GM12878 (cell line): ENCODE measurements around the gene PPP4C. TPM values are rescaled to one million over a fixed set of nuclear protein-coding genes. Genes with fewer than 3 reads are reported as not detected.

ENCODE experiments used
- ATAC-seq: fragments of 200-7000 bp; cut with Tn5 transposase; 3 replicates; pipeline ENCODE4 v1.9.1; 2020; ENCODE audit warnings: mild to moderate bottlenecking, moderate library complexity
- BruUV-seq: library from RNA; stranded (reverse); fragments of 400-500 nt; replicated peaks from 2 replicates; lab custom pipeline; 2021; lab: Mats Ljungman, UMichigan
- CTCF ChIA-PET: fragments of 300-600 bp; sonication (Branson Sonifier 250); formaldehyde crosslinking; extraction: SDS; loops from one replicate; lab custom pipeline; 2021; ENCODE audit warnings: inconsistent platforms; lab: Yijun Ruan, JAX
- POLR2A ChIA-PET: fragments of 350-600 bp; formaldehyde crosslinking; extraction: SDS; loops from one replicate; lab custom pipeline; 2021; ENCODE audit warnings: inconsistent platforms; lab: Charles Lee
- RAD21 ChIA-PET: fragments of 300-600 bp; sonication (Branson Sonifier 250); formaldehyde crosslinking; loops from one replicate; lab custom pipeline; 2023; ENCODE audit warnings: antibody characterized with exemption; ENCODE audit not compliant: unreplicated experiment; lab: Charles Lee
- SMC1A ChIA-PET: fragments of 300-600 bp; sonication (Branson Sonifier 250); formaldehyde crosslinking; loops from one replicate; lab custom pipeline; 2023; ENCODE audit not compliant: unreplicated experiment, uncharacterized antibody; lab: Charles Lee
- DNase-seq: peaks from one replicate; pipeline ENCODE4 v3.0.0-alpha.2; 2011; ENCODE audit warnings: low read depth, low spot score
- FAIRE-seq: peaks from 3 replicates; lab custom pipeline; 2011; peaks lifted over from hg19 to GRCh38; lab: Jason Lieb, UNC
- H2AFZ ChIP-seq: 2 replicates; pipeline ENCODE4 v1.6.0; 2011; ENCODE audit warnings: low read depth, low read length, control low read depth; ENCODE audit not compliant: control insufficient read depth
- H3K27ac ChIP-seq: 2 replicates; pipeline ENCODE4 v1.5.1; 2011; ENCODE audit warnings: control low read depth; ENCODE audit not compliant: control insufficient read depth, insufficient read depth
- H3K27me3 ChIP-seq, 2 experiments: replicated peaks in 1 of 2; 2 replicates each; pipeline versions ENCODE4 v1.6.0 to v1.6.1; 2011; ENCODE audit warnings: low read length in 1 of 2; ENCODE audit not compliant: control insufficient read depth in 2 of 2, insufficient read depth in 2 of 2
- H3K36me3 ChIP-seq, 2 experiments: 2 replicates each; pipeline ENCODE4 v1.5.1; 2011; ENCODE audit warnings: low read length in 1 of 2; ENCODE audit not compliant: control insufficient read depth in 2 of 2, insufficient read depth in 2 of 2
- H3K4me1 ChIP-seq: 2 replicates; pipeline ENCODE4 v1.6.1; 2011; ENCODE audit warnings: mild to moderate bottlenecking, low read length, moderate library complexity, mixed read lengths; ENCODE audit not compliant: control insufficient read depth, insufficient read depth
- H3K4me2 ChIP-seq: 2 replicates; pipeline ENCODE4 v1.6.0; 2011; ENCODE audit warnings: control low read depth; ENCODE audit not compliant: control insufficient read depth, insufficient read depth
- H3K4me3 ChIP-seq: fragments of 200-600 bp; sonication (generic); 2 replicates; pipeline ENCODE4 v1.5.1; 2016
- H3K79me2 ChIP-seq: 2 replicates; pipeline ENCODE4 v1.6.0; 2011; ENCODE audit warnings: low read length; ENCODE audit not compliant: control insufficient read depth, insufficient read depth
- H3K9ac ChIP-seq: 2 replicates; pipeline ENCODE4 v1.8.0; 2011; ENCODE audit warnings: low read length, control low read depth, mixed read lengths; ENCODE audit not compliant: control insufficient read depth, insufficient read depth
- H3K9me3 ChIP-seq: replicated peaks from 3 replicates; pipeline ENCODE4 v1.5.1; 2011; ENCODE audit warnings: mild to moderate bottlenecking, low read length; ENCODE audit not compliant: control insufficient read depth, insufficient read depth
- H4K20me1 ChIP-seq: 2 replicates; pipeline ENCODE4 v1.6.0; 2011; ENCODE audit not compliant: control insufficient read depth, insufficient read depth
- ATF2 ChIP-seq: IDR thresholded peaks from 2 replicates; pipeline ENCODE4 v1.6.1; 2012; ENCODE audit warnings: low read length, inconsistent platforms
- BACH1 ChIP-seq: fragments of 450-650 bp; IDR thresholded peaks from 2 replicates; pipeline ENCODE4 v1.6.1; 2017; ENCODE audit warnings: mild to moderate bottlenecking, borderline replicate concordance
- BHLHE40 ChIP-seq, 2 experiments: fragments of 450-650 bp in 1 of 2; IDR thresholded peaks; 2 replicates each; pipeline ENCODE4 v1.6.1; 2011 to 2017; ENCODE audit warnings: low read depth in 2 of 2, borderline replicate concordance in 1 of 2, improper control_type of control experiment in 1 of 2, low read length in 1 of 2, mild to moderate bottlenecking in 1 of 2
- HCFC1 ChIP-seq: fragments of 150-350 bp; IDR thresholded peaks from 2 replicates; pipeline ENCODE4 v1.6.1; 2014; ENCODE audit warnings: low read length
- REST ChIP-seq: IDR thresholded peaks from 2 replicates; pipeline ENCODE4 v1.6.1; 2012; ENCODE audit warnings: mild to moderate bottlenecking, low read depth, low read length
- STAT3 ChIP-seq: IDR thresholded peaks from 2 replicates; pipeline ENCODE4 v1.6.1; 2011; ENCODE audit warnings: low read depth, low read length, improper control_type of control experiment
- ZNF274 ChIP-seq: IDR thresholded peaks from one replicate; pipeline ENCODE4 v1.8.0; 2011; ENCODE audit not compliant: insufficient read length, insufficient read depth
- WGBS: methylation state at CpG from one replicate; pipeline ENCODE4 v1.1.6; 2016; ENCODE audit warnings: low lambda C conversion rate; ENCODE audit not compliant: insufficient replicate concordance, insufficient coverage; ENCODE audit errors: missing lambda C conversion rate; 5-methylcytosine and 5-hydroxymethylcytosine counted together
- in situ Hi-C: fragments of 300-500 bp; cut with MboI; formaldehyde crosslinking; loops from 9 replicates; pipeline ENCODE4 v1.14.3; 2018; ENCODE audit warnings: mixed read lengths
- intact Hi-C: fragments of 100-400 bp; cut with micrococcal nuclease; formaldehyde crosslinking; loops from one replicate; pipeline ENCODE4 v1.14.2; 2022; ENCODE audit not compliant: unreplicated experiment
- polyA plus RNA-seq, 11 experiments: library from polyadenylated mRNA; depleted of rRNA in 4 of 11; unstranded in 6 of 11; stranded (reverse) in 5 of 11; fragments of >200 nt; fragmentation: Nextera tagmentation in 4 of 11; fragmentation: Illumina TruSeq in 1 of 11; extraction: Ambion mirVana in 4 of 11; extraction: Trizol in 1 of 11; gene quantifications; 1 replicate in 1 of 11; 2 replicates in 10 of 11; pipeline versions ENCODE4 v1.2.1 to v1.2.3, GENCODE V29; 2011 to 2016; ENCODE audit warnings: inconsistent platforms in 2 of 11, missing spikeins in 2 of 11, low read depth in 1 of 11
- total RNA-seq, 4 experiments: library from RNA; depleted of rRNA in 3 of 4; stranded (reverse); fragments of >200 nt in 3 of 4; fragmentation: Illumina TruSeq in 1 of 4; extraction: Trizol in 1 of 4; gene quantifications; 2 replicates each; pipeline versions ENCODE4 v1.2.1 to v1.2.3, GENCODE V29; 2013 to 2021
- TF ChIP-seq, protein P1 (sequence below): fragments of 450-650 bp; IDR thresholded peaks from 2 replicates; pipeline ENCODE4 v1.6.1; 2017; ENCODE audit warnings: antibody characterized with exemption, mild to moderate bottlenecking, moderate library complexity
- TF ChIP-seq, protein P2 (sequence below): fragments of 450-650 bp; formaldehyde crosslinking; IDR thresholded peaks from 2 replicates; pipeline ENCODE4 v1.4.0; 2022; ENCODE audit warnings: mild to moderate bottlenecking, moderate library complexity

Gene PPP4C
- total and polyA plus RNA-seq, 10 of the 15 experiments (the other 5 are each of a cell fraction or from before 2014, with no cell fraction given): 2.7 to 240 (median 124) TPM

- TF ChIP-seq ATF2: no peak
- TF ChIP-seq, all 136 proteins: peak for 0
Measured at GRCh38 chr16:30104492-30104891, 28.7 kb downstream of the PPP4C start (continued).

DNA sequence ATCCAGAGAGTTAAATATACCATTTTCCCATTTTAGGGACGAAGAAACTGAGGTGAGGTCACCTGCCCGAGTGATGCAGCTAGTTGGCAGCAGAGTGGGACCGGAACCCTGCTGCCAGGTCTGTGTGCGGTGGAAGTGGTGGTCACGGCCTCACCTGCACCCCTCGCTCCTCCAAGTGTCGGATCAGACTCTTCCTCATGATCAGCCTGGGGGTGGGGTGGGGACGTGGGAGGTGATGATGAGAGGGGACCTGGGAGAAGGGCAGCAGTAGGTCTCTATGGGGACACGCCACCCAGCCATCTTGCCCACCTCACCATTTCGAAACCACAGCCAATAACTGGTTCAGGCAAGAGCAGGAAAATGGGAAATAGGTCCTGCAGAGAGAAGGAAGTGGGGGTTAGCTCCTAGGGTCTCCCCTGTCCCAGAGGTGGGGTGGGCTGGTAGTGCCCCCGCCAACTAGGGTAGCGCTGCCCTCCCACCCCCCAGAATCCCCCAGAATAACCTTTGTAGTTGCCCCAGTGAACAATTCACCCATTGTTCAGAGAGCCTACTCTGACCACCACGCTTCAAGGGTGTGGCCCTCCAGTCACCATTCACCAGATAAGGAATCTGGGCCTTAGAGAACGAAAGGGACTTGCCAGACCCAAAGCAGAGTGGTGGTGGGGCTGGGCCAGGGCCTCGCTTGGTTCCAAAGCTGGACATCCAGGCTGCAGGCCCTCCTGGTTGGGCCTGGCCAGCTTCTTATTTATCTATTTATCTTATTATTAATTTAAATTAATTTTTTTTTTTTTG is 32.5 kb downstream of the PPP4C start:
- FAIRE-seq (no peak), ATAC-seq (no peak), DNase-seq (no peak)
- Histone ChIP-seq H3K36me3 (no peaks in the 10 kb centered on the region), H3K27me3 (no peaks in the 10 kb centered on the region), H3K4me2 (no peak overlapping the region), H3K79me2 (no peaks in the 10 kb centered on the region), H2AFZ (no peak overlapping the region), H3K9me3 (no peaks in the 10 kb centered on the region), H3K9ac (no peak overlapping the region), H3K27ac (no peak overlapping the region), H3K4me3 (no peak overlapping the region), H3K4me1 (no peaks in the 10 kb centered on the region), H4K20me1 (no peaks in the 10 kb centered on the region)
- ChIA-PET CTCF (interaction anchor here (1.0 kb wide), 1 partner anchor 16 kb away, joined by 5 read pairs; no protein-coding TSS in a partner anchor), SMC1A (no interaction called here), RAD21 (no interaction called here), POLR2A (no interaction called here)
- intact Hi-C loops (no loop called here), in situ Hi-C loops (no loop called here)
- no TSS peak for BruUV-seq
- 67% methylated on average over 15 of the region's 15 CpGs for WGBS
- TF ChIP-seq BACH1 (no peak), HCFC1 (no peak), REST (no peak), BHLHE40 (IDR thresholded peaks at IDR 0.05; ENCODE audit: borderline replicate concordance in 1 of 2, low read depth in 2 of 2, low read length in 1 of 2) (no peak), ZNF274 (no peak), STAT3 (no peak)
- TF ChIP-seq, protein P1, sequence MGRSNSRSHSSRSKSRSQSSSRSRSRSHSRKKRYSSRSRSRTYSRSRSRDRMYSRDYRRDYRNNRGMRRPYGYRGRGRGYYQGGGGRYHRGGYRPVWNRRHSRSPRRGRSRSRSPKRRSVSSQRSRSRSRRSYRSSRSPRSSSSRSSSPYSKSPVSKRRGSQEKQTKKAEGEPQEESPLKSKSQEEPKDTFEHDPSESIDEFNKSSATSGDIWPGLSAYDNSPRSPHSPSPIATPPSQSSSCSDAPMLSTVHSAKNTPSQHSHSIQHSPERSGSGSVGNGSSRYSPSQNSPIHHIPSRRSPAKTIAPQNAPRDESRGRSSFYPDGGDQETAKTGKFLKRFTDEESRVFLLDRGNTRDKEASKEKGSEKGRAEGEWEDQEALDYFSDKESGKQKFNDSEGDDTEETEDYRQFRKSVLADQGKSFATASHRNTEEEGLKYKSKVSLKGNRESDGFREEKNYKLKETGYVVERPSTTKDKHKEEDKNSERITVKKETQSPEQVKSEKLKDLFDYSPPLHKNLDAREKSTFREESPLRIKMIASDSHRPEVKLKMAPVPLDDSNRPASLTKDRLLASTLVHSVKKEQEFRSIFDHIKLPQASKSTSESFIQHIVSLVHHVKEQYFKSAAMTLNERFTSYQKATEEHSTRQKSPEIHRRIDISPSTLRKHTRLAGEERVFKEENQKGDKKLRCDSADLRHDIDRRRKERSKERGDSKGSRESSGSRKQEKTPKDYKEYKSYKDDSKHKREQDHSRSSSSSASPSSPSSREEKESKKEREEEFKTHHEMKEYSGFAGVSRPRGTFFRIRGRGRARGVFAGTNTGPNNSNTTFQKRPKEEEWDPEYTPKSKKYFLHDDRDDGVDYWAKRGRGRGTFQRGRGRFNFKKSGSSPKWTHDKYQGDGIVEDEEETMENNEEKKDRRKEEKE: no peak
- TF ChIP-seq, protein P2, sequence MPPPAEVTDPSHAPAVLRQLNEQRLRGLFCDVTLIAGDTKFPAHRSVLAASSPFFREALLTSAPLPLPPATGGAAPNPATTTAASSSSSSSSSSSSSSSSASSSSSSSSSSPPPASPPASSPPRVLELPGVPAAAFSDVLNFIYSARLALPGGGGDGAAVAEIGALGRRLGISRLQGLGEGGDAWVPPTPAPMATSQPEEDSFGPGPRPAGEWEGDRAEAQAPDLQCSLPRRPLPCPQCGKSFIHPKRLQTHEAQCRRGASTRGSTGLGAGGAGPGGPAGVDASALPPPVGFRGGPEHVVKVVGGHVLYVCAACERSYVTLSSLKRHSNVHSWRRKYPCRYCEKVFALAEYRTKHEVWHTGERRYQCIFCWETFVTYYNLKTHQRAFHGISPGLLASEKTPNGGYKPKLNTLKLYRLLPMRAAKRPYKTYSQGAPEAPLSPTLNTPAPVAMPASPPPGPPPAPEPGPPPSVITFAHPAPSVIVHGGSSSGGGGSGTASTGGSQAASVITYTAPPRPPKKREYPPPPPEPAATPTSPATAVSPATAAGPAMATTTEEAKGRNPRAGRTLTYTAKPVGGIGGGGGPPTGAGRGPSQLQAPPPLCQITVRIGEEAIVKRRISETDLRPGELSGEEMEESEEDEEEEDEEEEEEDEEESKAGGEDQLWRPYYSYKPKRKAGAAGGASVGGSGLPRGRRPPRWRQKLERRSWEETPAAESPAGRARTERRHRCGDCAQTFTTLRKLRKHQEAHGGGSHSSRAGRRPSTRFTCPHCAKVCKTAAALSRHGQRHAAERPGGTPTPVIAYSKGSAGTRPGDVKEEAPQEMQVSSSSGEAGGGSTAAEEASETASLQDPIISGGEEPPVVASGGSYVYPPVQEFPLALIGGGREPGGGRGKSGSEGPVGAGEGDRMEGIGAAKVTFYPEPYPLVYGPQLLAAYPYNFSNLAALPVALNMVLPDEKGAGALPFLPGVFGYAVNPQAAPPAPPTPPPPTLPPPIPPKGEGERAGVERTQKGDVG (CRISPR knock-in tag): no peak
